Measurements from ENCODE around the gene CHI3L2. TPM values are rescaled to one million over a fixed set of nuclear protein-coding genes. Genes with fewer than 3 reads are reported as not detected.
A peak's percentile ranks its signal among the peaks of the same experiment; 100 is the strongest.

The CHI3L2 gene
- total and polyA plus RNA-seq, 2 donors (not counting 1 experiment from before 2014, with no cell fraction given): 9.2 to 31.5 TPM

GRCh38 chr1:111193712-111194480 is 33.6 kb upstream of the CHI3L2 start:
- 71% methylated on average over 2 of the region's 3 CpGs for WGBS (ENCODE audit: insufficient coverage)
- Histone ChIP-seq H3K4me3 (ENCODE audit: control extremely low read depth in 1 of 5, extremely low read depth in 1 of 5, insufficient read depth in 1 of 5, low read depth in 2 of 5, low read length in 4 of 5) (peak overlapping the region in 1 of 5 experiments; percentile 9), H3K27ac (ENCODE audit: low read length in 2 of 2) (peak overlapping the region; percentile 68 to 86), H3K79me2 (ENCODE audit: control insufficient read depth, insufficient read depth, low read length) (peaks cover 9% of the 10 kb centered on the region), H2AFZ (ENCODE audit: insufficient read depth, low read depth, low read length, poor library complexity, severe bottlenecking) (no peak overlapping the region), H3K9me3 (ENCODE audit: control extremely low read depth in 1 of 3, control insufficient read depth in 2 of 3, insufficient read depth in 1 of 3, low read length in 2 of 3) (no peaks in the 10 kb centered on the region), H3K9ac (ENCODE audit: low read length) (no peak overlapping the region), H3K27me3 (replicated peaks in 1 of 4; ENCODE audit: control extremely low read depth in 1 of 4, control insufficient read depth in 3 of 4, insufficient read depth in 4 of 4, low read length in 3 of 4) (no peaks in the 10 kb centered on the region), H3K36me3 (replicated peaks in 1 of 2; ENCODE audit: control extremely low read depth in 1 of 2, control insufficient read depth in 1 of 2, extremely low read depth in 1 of 2, insufficient read depth in 2 of 2, low read length in 1 of 2) (peaks cover 6 to 94% of the 10 kb centered on the region in 2 experiments), H3K4me2 (replicated peaks; ENCODE audit: low read depth, low read length, poor library complexity, severe bottlenecking) (peak overlapping the region; percentile 54), H3K4me1 (ENCODE audit: control insufficient read depth in 2 of 2, insufficient read depth in 2 of 2, low read length in 2 of 2) (peaks cover 33 to 85% of the 10 kb centered on the region in 2 donors), H4K20me1 (ENCODE audit: control insufficient read depth, insufficient read depth, low read length, poor library complexity, severe bottlenecking) (no peaks in the 10 kb centered on the region)
- ChIA-PET CTCF (interaction anchor here (1.0 to 3.0 kb wide), 3 partner anchors 28 to 163 kb away, joined by 4 to 21 read pairs (median 5); no protein-coding TSS in a partner anchor), POLR2A (interaction anchor here (0.6 kb wide), 1 partner anchor 57 kb away, joined by 11 read pairs; no protein-coding TSS in a partner anchor)
- ATAC-seq (ENCODE audit: low read depth): no peak
- Mint-ChIP-seq H3K4me1 (peaks cover 87% of the 10 kb centered on the region), H3K27me3 (no peaks in the 10 kb centered on the region), H3K4me3 (peak overlapping the region; percentile 62), H3K9me3 (ENCODE audit: insufficient read depth) (no peaks in the 10 kb centered on the region), H3K27ac (peak overlapping the region; percentile 89)
- TF ChIP-seq EZH2 (IDR thresholded peaks at IDR 0.05; ENCODE audit: borderline replicate concordance, insufficient read depth, low read depth, low read length, poor library complexity, severe bottlenecking) (no peak), CTCF (IDR thresholded peaks at IDR 0.05) (no peak)
- no peak for DNase-seq
- intact Hi-C loops (cut with micrococcal nuclease): no loop called here

Measured in B cell (primary cell).